SK-N-SH treated with all-trans-retinoic acid at 6 μM for 48 hours (cell line): ENCODE results near the gene LDB2.

Source experiments
- ATAC-seq: fragments of 200-7000 bp; cut with Tn5 transposase; 3 replicates; pipeline ENCODE4 v1.9.1; 2020; ENCODE audit warnings: mild to moderate bottlenecking, moderate library complexity
- ARNTL ChIP-seq: fragments of 450-650 bp; formaldehyde crosslinking; IDR thresholded peaks from 2 replicates; pipeline ENCODE4 v1.5.0; 2020; ENCODE audit warnings: low read depth, mild to moderate bottlenecking, moderate library complexity, borderline replicate concordance
- BACH2 ChIP-seq: fragments of 250-450 bp; sonication (Bioruptor Pico); IDR thresholded peaks from 2 replicates; pipeline ENCODE4 v1.9.0; 2021; ENCODE audit warnings: mild to moderate bottlenecking, borderline replicate concordance
- ESRRG ChIP-seq: fragments of 250-450 bp; sonication (Bioruptor Pico); IDR thresholded peaks from 2 replicates; pipeline ENCODE4 v1.6.1; 2021; ENCODE audit warnings: mild to moderate bottlenecking
- GLIS3 ChIP-seq: fragments of 250-450 bp; sonication (Bioruptor Pico); IDR thresholded peaks from 2 replicates; pipeline ENCODE4 v1.5.0; 2020; ENCODE audit warnings: mild to moderate bottlenecking, moderate library complexity
- ISL1 ChIP-seq: fragments of 250-450 bp; sonication (Bioruptor Pico); IDR thresholded peaks from 2 replicates; pipeline ENCODE4 v2.1.2; 2022; ENCODE audit warnings: mild to moderate bottlenecking, moderate library complexity
- OSR1 ChIP-seq: fragments of 250-450 bp; sonication (Bioruptor Pico); IDR thresholded peaks from 2 replicates; pipeline ENCODE4 v1.8.0; 2022; ENCODE audit warnings: moderate library complexity, mild to moderate bottlenecking, inconsistent platforms
- RARB ChIP-seq: fragments of 250-450 bp; sonication (Bioruptor Pico); IDR thresholded peaks from 2 replicates; pipeline ENCODE4 v1.8.0; 2021; ENCODE audit warnings: mild to moderate bottlenecking, moderate library complexity
- SNAI2 ChIP-seq: fragments of 250-450 bp; sonication (Bioruptor Pico); IDR thresholded peaks from 2 replicates; pipeline ENCODE4 v1.5.0; 2020; ENCODE audit warnings: mild to moderate bottlenecking, moderate library complexity
- TCF4 ChIP-seq: fragments of 250-450 bp; sonication (Bioruptor Pico); IDR thresholded peaks from 2 replicates; pipeline ENCODE4 v1.8.0; 2021; ENCODE audit warnings: mild to moderate bottlenecking, moderate library complexity, borderline replicate concordance
- TOX ChIP-seq: fragments of 250-450 bp; sonication (Bioruptor Pico); IDR thresholded peaks from 2 replicates; pipeline ENCODE4 v1.8.0; 2021; ENCODE audit warnings: mild to moderate bottlenecking, moderate library complexity, borderline replicate concordance
- ZC3H10 ChIP-seq: fragments of 250-450 bp; sonication (Bioruptor Pico); IDR thresholded peaks from 2 replicates; pipeline ENCODE4 v1.5.1; 2021; ENCODE audit warnings: mild to moderate bottlenecking, moderate library complexity
- ZFP3 ChIP-seq: fragments of 250-450 bp; sonication (Bioruptor Pico); IDR thresholded peaks from 2 replicates; pipeline ENCODE4 v1.5.0; 2020; ENCODE audit warnings: mild to moderate bottlenecking, moderate library complexity
- ZFP30 ChIP-seq: fragments of 450-650 bp; formaldehyde crosslinking; IDR thresholded peaks from 2 replicates; pipeline ENCODE4 v1.5.0; 2022; ENCODE audit warnings: mild to moderate bottlenecking, moderate library complexity
- ZNF565 ChIP-seq: fragments of 450-650 bp; formaldehyde crosslinking; conservative IDR thresholded peaks from 2 replicates; pipeline ENCODE4 v1.5.0; 2020; ENCODE audit warnings: low read depth, mild to moderate bottlenecking, moderate library complexity
- ZNF70 ChIP-seq: fragments of 450-650 bp; formaldehyde crosslinking; IDR thresholded peaks from 2 replicates; pipeline ENCODE4 v1.5.0; 2020; ENCODE audit warnings: mild to moderate bottlenecking, moderate library complexity
- ZNF8 ChIP-seq: fragments of 450-650 bp; formaldehyde crosslinking; IDR thresholded peaks from 2 replicates; pipeline ENCODE4 v1.5.0; 2020; ENCODE audit warnings: mild to moderate bottlenecking, moderate library complexity
- TF ChIP-seq, protein P1 (sequence below): fragments of 250-450 bp; sonication (Bioruptor Pico); IDR thresholded peaks from 2 replicates; pipeline ENCODE4 v1.5.0; 2020; ENCODE audit warnings: mild to moderate bottlenecking, moderate library complexity
- TF ChIP-seq, protein P2 (sequence below): fragments of 250-450 bp; sonication (Bioruptor Pico); IDR thresholded peaks from 2 replicates; pipeline ENCODE4 v1.8.0; 2020; ENCODE audit warnings: mild to moderate bottlenecking, moderate library complexity, borderline replicate concordance
- TF ChIP-seq, protein P3 (sequence below): fragments of 250-450 bp; sonication (Bioruptor Pico); IDR thresholded peaks from 2 replicates; pipeline ENCODE4 v1.5.1; 2020; ENCODE audit warnings: low read depth, mild to moderate bottlenecking, moderate library complexity
- TF ChIP-seq, protein P4 (sequence below): fragments of 250-450 bp; sonication (Bioruptor Pico); IDR thresholded peaks from 2 replicates; pipeline ENCODE4 v1.5.1; 2021; ENCODE audit warnings: mild to moderate bottlenecking, moderate library complexity

LDB2 gene

DNA sequence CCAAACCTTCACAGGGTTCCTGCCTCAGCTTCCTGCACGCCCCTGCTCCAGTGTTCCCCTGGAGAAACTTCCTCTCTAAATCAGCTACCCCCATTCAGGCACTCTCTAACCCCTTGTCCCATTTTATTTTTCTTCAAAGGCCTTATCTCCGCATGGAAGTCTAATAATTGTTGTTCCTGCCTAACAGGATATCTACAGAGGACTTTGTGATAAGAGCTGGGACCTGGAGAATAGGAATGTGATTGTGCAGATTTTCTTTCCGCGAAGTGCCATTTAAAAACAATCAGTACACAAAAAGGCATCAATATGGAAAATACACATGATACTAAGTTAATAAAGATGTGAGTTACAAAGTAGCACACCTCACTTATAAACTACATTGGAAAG lies 32.6 kb downstream of the LDB2 start:
- TF ChIP-seq ZFP30 (CRISPR knock-in tag) (no peak), ISL1 (no peak), ARNTL (no peak), BACH2 (CRISPR knock-in tag) (no peak), TCF4 (CRISPR knock-in tag) (no peak), GLIS3 (CRISPR knock-in tag) (no peak), SNAI2 (no peak), ZC3H10 (CRISPR knock-in tag) (no peak), ZNF565 (CRISPR knock-in tag) (no peak), ZFP3 (CRISPR knock-in tag) (no peak), TOX (CRISPR knock-in tag) (no peak)
- TF ChIP-seq, protein P1, sequence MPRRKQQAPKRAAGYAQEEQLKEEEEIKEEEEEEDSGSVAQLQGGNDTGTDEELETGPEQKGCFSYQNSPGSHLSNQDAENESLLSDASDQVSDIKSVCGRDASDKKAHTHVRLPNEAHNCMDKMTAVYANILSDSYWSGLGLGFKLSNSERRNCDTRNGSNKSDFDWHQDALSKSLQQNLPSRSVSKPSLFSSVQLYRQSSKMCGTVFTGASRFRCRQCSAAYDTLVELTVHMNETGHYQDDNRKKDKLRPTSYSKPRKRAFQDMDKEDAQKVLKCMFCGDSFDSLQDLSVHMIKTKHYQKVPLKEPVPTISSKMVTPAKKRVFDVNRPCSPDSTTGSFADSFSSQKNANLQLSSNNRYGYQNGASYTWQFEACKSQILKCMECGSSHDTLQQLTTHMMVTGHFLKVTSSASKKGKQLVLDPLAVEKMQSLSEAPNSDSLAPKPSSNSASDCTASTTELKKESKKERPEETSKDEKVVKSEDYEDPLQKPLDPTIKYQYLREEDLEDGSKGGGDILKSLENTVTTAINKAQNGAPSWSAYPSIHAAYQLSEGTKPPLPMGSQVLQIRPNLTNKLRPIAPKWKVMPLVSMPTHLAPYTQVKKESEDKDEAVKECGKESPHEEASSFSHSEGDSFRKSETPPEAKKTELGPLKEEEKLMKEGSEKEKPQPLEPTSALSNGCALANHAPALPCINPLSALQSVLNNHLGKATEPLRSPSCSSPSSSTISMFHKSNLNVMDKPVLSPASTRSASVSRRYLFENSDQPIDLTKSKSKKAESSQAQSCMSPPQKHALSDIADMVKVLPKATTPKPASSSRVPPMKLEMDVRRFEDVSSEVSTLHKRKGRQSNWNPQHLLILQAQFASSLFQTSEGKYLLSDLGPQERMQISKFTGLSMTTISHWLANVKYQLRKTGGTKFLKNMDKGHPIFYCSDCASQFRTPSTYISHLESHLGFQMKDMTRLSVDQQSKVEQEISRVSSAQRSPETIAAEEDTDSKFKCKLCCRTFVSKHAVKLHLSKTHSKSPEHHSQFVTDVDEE (CRISPR knock-in tag) = no peak
- TF ChIP-seq, protein P2, sequence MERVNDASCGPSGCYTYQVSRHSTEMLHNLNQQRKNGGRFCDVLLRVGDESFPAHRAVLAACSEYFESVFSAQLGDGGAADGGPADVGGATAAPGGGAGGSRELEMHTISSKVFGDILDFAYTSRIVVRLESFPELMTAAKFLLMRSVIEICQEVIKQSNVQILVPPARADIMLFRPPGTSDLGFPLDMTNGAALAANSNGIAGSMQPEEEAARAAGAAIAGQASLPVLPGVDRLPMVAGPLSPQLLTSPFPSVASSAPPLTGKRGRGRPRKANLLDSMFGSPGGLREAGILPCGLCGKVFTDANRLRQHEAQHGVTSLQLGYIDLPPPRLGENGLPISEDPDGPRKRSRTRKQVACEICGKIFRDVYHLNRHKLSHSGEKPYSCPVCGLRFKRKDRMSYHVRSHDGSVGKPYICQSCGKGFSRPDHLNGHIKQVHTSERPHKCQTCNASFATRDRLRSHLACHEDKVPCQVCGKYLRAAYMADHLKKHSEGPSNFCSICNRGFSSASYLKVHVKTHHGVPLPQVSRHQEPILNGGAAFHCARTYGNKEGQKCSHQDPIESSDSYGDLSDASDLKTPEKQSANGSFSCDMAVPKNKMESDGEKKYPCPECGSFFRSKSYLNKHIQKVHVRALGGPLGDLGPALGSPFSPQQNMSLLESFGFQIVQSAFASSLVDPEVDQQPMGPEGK (CRISPR knock-in tag) = no peak
- TF ChIP-seq, protein P3, sequence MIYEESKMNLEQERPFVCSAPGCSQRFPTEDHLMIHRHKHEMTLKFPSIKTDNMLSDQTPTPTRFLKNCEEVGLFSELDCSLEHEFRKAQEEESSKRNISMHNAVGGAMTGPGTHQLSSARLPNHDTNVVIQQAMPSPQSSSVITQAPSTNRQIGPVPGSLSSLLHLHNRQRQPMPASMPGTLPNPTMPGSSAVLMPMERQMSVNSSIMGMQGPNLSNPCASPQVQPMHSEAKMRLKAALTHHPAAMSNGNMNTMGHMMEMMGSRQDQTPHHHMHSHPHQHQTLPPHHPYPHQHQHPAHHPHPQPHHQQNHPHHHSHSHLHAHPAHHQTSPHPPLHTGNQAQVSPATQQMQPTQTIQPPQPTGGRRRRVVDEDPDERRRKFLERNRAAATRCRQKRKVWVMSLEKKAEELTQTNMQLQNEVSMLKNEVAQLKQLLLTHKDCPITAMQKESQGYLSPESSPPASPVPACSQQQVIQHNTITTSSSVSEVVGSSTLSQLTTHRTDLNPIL (CRISPR knock-in tag) = no peak
- TF ChIP-seq, protein P4, sequence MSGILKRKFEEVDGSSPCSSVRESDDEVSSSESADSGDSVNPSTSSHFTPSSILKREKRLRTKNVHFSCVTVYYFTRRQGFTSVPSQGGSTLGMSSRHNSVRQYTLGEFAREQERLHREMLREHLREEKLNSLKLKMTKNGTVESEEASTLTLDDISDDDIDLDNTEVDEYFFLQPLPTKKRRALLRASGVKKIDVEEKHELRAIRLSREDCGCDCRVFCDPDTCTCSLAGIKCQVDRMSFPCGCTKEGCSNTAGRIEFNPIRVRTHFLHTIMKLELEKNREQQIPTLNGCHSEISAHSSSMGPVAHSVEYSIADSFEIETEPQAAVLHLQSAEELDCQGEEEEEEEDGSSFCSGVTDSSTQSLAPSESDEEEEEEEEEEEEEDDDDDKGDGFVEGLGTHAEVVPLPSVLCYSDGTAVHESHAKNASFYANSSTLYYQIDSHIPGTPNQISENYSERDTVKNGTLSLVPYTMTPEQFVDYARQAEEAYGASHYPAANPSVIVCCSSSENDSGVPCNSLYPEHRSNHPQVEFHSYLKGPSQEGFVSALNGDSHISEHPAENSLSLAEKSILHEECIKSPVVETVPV (CRISPR knock-in tag) = no peak
- ATAC-seq = no peak

DNA sequence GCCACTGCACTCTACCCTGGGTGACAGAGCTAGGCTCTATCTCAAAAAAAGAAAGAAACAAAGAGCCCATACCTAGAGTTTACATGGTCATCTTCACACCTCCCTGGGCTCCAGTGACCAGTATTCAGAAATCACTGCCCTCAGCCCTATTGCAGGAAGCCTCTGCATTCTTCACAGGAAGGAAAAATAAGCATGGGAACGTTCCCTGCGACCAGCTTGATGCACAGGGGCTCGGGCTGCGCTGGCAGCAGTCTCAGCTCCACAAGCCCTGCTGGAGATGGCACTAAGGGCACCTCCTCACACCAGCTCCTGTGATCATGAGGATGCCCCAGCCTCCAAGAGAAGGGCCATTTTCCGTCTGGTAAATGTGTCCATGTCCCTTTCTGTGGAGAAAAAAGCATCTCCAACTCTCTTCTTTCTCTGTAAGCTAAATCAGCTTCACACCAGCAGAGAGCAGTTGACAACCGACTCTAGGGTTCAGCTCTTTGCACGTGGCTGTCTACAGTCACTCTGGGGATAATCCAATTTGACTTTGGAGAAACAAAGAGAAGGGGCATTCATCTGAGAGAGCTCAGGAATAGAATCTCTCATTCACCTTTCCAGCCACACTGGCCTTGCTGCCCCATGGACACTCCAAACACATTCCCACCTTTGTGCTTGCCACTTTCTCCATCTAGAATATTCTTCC lies 33.1 kb downstream of the LDB2 start:
- TF ChIP-seq ZNF8 (CRISPR knock-in tag) = no peak
- TF ChIP-seq ZNF70 (CRISPR knock-in tag) = no peak
- no peak for TF ChIP-seq ESRRG (CRISPR knock-in tag)
- TF ChIP-seq, protein P3 (CRISPR knock-in tag) = no peak
- TF ChIP-seq OSR1 (CRISPR knock-in tag) = no peak
- no peak for TF ChIP-seq ZNF565 (CRISPR knock-in tag)
- no peak for TF ChIP-seq TOX (CRISPR knock-in tag)
- TF ChIP-seq RARB (CRISPR knock-in tag) = no peak
- no peak for TF ChIP-seq ZFP3 (CRISPR knock-in tag)
- TF ChIP-seq SNAI2 = no peak
- TF ChIP-seq, protein P2 (CRISPR knock-in tag) = no peak
- no peak for TF ChIP-seq ZFP30 (CRISPR knock-in tag)
- TF ChIP-seq, protein P4 (CRISPR knock-in tag) = no peak
- TF ChIP-seq TCF4 (CRISPR knock-in tag) = no peak
- TF ChIP-seq, protein P1 (CRISPR knock-in tag) = no peak
- TF ChIP-seq ISL1 = no peak
- TF ChIP-seq BACH2 (CRISPR knock-in tag) = no peak
- no peak for ATAC-seq
